Suprapubic skin (tissue), 4 donors: ENCODE results near the gene KCNC2. TPM values are rescaled to one million over a fixed set of nuclear protein-coding genes. Genes with fewer than 3 reads are reported as not detected.

Source experiments
- DNase-seq, 2 donors: peaks; one replicate each; pipeline ENCODE4 v3.0.0-alpha.2; 2019; ENCODE audit warnings: low spot score in 2 of 2
- H3K27ac ChIP-seq: fragments of 200-600 bp; sonication (generic); one replicate; pipeline ENCODE4 v1.5.1; 2019
- H3K27me3 ChIP-seq: fragments of 200-600 bp; sonication (generic); one replicate; pipeline ENCODE4 v1.5.1; 2019
- H3K36me3 ChIP-seq: fragments of 200-600 bp; sonication (generic); one replicate; pipeline ENCODE4 v1.5.1; 2019
- H3K4me1 ChIP-seq: fragments of 200-600 bp; sonication (generic); one replicate; pipeline ENCODE4 v1.5.1; 2019
- H3K4me3 ChIP-seq: fragments of 200-600 bp; sonication (generic); one replicate; pipeline ENCODE4 v1.5.1; 2019; ENCODE audit warnings: mild to moderate bottlenecking
- H3K9me3 ChIP-seq: fragments of 200-600 bp; sonication (generic); one replicate; pipeline ENCODE4 v1.5.1; 2019
- EP300 ChIP-seq: sonication (generic); formaldehyde crosslinking; IDR thresholded peaks from one replicate; pipeline ENCODE4 v1.6.1; 2017; ENCODE audit warnings: antibody characterized with exemption
- POLR2A ChIP-seq, 2 donors: fragments of 450-650 bp; IDR thresholded peaks; one replicate each; pipeline ENCODE4 v1.6.1; 2017; ENCODE audit warnings: antibody characterized with exemption in 2 of 2, mild to moderate bottlenecking in 2 of 2, moderate library complexity in 2 of 2
- POLR2AphosphoS5 ChIP-seq, 3 donors: sonication (generic); formaldehyde crosslinking; IDR thresholded peaks; one replicate each; pipeline ENCODE4 v1.6.1; 2017; ENCODE audit warnings: antibody characterized with exemption in 3 of 3
- WGBS: methylation state at CpG from one replicate; pipeline ENCODE4 v1.1.5; 2018; 5-methylcytosine and 5-hydroxymethylcytosine counted together
- total RNA-seq, 4 donors: library from RNA; depleted of rRNA; stranded (reverse); fragments of >200 nt; gene quantifications; one replicate each; pipeline ENCODE4 v1.1.0, GENCODE V29; 2016
- TF ChIP-seq, protein P1 (sequence below), 2 donors: fragments of 200-600 bp in 1 of 2; fragments of 450-650 bp in 1 of 2; sonication (generic) in 1 of 2; IDR thresholded peaks; one replicate each; pipeline ENCODE4 v1.5.1; 2016 to 2019; ENCODE audit warnings: antibody characterized with exemption in 2 of 2, mild to moderate bottlenecking in 1 of 2, moderate library complexity in 1 of 2

The KCNC2 gene
- total RNA-seq, 4 donors from 2014 or later = 0.21 TPM; not detected in 3

DNA sequence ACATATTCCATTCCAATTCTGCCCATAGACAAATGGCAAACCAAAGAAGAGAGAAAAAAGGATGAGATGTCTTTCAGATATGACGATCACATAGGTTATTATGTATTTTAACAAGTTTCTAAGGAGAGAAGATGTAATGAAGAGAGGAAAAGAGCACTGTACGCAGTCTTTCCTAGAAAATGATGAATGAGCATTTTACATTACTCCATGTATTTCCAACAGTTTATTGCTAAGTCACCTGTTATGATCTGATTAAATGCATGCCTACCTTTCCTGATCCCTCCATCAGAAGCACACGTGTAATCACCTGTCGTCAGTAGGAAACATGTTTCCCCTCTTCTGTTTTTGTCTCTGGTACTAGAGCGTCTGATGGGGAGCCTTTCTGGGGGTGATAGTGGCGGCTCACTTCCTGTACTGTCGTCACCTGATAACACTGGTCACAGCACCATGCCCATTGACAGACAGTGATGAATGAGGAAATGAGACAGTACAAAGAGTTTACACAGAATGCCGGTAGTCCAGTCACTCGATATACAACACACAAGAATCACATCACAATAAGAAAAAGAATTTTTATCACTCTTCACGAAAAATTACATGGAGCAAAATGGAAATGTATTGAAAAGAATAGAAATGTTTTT is 161.6 kb downstream of the KCNC2 start:
- TF ChIP-seq EP300 (no peak), POLR2A (IDR thresholded peaks at IDR 0.05) (no peak), POLR2AphosphoS5 (IDR thresholded peaks at IDR 0.05) (no peak)
- TF ChIP-seq, protein P1, sequence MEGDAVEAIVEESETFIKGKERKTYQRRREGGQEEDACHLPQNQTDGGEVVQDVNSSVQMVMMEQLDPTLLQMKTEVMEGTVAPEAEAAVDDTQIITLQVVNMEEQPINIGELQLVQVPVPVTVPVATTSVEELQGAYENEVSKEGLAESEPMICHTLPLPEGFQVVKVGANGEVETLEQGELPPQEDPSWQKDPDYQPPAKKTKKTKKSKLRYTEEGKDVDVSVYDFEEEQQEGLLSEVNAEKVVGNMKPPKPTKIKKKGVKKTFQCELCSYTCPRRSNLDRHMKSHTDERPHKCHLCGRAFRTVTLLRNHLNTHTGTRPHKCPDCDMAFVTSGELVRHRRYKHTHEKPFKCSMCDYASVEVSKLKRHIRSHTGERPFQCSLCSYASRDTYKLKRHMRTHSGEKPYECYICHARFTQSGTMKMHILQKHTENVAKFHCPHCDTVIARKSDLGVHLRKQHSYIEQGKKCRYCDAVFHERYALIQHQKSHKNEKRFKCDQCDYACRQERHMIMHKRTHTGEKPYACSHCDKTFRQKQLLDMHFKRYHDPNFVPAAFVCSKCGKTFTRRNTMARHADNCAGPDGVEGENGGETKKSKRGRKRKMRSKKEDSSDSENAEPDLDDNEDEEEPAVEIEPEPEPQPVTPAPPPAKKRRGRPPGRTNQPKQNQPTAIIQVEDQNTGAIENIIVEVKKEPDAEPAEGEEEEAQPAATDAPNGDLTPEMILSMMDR (IDR thresholded peaks at IDR 0.05) = no peak
- DNase-seq = no peak
- H3K27me3 ChIP-seq = no peaks in the 10 kb centered on the region
- H3K4me1 ChIP-seq = no peaks in the 10 kb centered on the region
- WGBS = 70% methylated on average over 10 of the region's 10 CpGs
- H3K4me3 ChIP-seq = no peak overlapping the region
- no peak overlapping the region for H3K27ac ChIP-seq
- no peaks in the 10 kb centered on the region for H3K9me3 ChIP-seq
- no peaks in the 10 kb centered on the region for H3K36me3 ChIP-seq

DNA sequence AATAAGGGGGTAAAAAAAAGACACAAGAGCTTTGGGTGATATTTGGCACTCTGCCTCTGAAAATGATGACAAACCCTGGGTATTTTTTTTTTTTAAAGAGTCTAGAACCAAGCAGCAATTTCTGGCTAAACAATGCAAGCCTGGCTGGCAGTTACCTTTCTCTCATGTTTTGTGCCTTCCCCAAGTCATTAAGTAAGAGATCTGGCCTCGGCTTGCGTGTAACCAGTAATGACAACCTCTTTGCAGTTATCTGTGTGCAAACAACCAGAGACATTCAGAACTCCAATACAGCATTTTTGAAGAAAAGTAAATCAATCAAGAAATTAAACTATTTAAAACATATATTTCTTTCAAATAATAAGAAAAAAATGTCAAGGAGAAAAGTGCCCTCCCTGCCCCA is 167.5 kb downstream of the KCNC2 start:
- no peak overlapping the region for H3K27ac ChIP-seq
- H3K36me3 ChIP-seq = no peaks in the 10 kb centered on the region
- TF ChIP-seq, protein P1 (IDR thresholded peaks at IDR 0.05) = no peak
- no peak for TF ChIP-seq POLR2AphosphoS5 (IDR thresholded peaks at IDR 0.05)
- no peak for TF ChIP-seq EP300
- TF ChIP-seq POLR2A (IDR thresholded peaks at IDR 0.05) = no peak
- DNase-seq = no peak
- no peak overlapping the region for H3K4me3 ChIP-seq
- no peaks in the 10 kb centered on the region for H3K4me1 ChIP-seq
- 88% methylated on average over 2 of the region's 2 CpGs for WGBS
- H3K27me3 ChIP-seq = no peaks in the 10 kb centered on the region
- no peaks in the 10 kb centered on the region for H3K9me3 ChIP-seq

DNA sequence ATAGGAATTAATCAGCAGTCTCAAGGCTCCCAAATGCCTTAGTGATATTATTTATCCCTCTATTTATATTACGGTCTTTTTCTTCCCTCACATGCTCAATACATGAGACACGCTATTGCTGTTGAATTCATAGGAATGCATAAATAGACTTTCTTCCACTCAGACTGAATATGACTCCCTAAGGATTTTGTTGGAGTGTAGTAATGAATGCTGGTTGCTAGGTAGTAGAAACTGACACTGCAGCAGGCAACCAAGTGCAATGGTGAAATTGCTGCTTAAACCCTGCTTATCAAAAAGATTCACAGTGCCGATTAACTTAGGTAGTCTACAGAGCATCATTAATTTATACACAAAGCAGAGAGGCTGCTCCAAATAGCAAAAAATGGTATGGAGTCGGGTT is 168.2 kb downstream of the KCNC2 start:
- no peaks in the 10 kb centered on the region for H3K36me3 ChIP-seq
- 80% methylated on average over 4 of the region's 4 CpGs for WGBS

DNA sequence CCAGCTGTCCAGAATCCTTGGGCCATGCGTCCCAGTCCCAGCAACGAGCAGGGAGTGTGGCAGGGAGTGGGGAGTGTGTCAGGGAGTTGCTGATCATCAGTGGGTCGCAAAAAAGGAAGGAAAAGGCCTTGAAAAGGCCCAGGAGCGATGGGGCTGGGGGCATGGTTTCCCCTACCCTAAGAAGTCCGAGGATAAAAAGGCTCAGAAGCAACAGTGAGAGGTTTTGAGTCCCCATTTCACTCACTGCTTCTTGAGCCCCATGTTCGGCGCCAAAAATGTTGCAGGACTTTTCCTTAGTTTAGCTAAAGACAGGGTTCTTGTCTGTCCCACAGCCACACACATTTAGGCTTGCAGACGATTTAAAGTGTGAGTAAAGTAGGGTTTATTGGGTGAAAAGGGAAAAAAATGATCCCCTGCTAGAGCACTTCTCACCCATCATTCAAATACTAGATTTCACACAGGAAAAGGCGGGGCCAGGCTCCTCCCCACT is 189.5 kb downstream of the KCNC2 start:
- H3K27me3 ChIP-seq = no peaks in the 10 kb centered on the region
- H3K9me3 ChIP-seq = peaks cover 33% of the 10 kb centered on the region
- no peaks in the 10 kb centered on the region for H3K4me1 ChIP-seq
- TF ChIP-seq POLR2AphosphoS5 (IDR thresholded peaks at IDR 0.05) (no peak), EP300 (no peak)
- TF ChIP-seq, protein P1 (IDR thresholded peaks at IDR 0.05) = no peak
- H3K4me3 ChIP-seq = no peak overlapping the region
- 81% methylated on average over 9 of the region's 9 CpGs for WGBS
- no peak for DNase-seq
- no peaks in the 10 kb centered on the region for H3K36me3 ChIP-seq
- no peak overlapping the region for H3K27ac ChIP-seq

More for the DNA sequence above, 168.2 kb downstream of the KCNC2 start:
- Histone ChIP-seq H3K27ac (no peak overlapping the region), H3K4me1 (no peaks in the 10 kb centered on the region), H3K27me3 (no peaks in the 10 kb centered on the region), H3K9me3 (no peaks in the 10 kb centered on the region), H3K4me3 (no peak overlapping the region)
- no peak for DNase-seq
- TF ChIP-seq POLR2A (IDR thresholded peaks at IDR 0.05) = no peak
- no peak for TF ChIP-seq EP300
- TF ChIP-seq, protein P1 (IDR thresholded peaks at IDR 0.05) = no peak
- TF ChIP-seq POLR2AphosphoS5 (IDR thresholded peaks at IDR 0.05) = no peak

DNA sequence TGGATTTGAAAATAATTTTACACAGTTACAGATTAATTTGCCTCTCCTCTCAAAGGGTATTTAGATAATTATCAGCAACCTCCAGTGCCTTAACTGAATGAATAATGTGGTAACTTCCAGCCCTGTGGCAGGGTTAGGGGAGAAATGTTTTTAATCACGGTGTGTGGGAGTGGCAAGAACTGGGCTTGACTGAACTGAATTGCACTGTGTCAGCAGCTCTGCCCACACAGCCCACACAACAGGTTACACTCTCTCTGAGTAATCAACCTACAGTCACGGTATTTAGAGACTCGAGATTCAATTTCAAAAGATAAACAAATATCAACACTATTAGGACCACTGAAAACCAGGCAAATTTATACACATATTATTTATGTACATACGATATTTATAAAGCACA is 198.5 kb downstream of the KCNC2 start:
- TF ChIP-seq, protein P1 (IDR thresholded peaks at IDR 0.05) = no peak
- TF ChIP-seq EP300 = no peak
- no peak for TF ChIP-seq POLR2A (IDR thresholded peaks at IDR 0.05)
- TF ChIP-seq POLR2AphosphoS5 (IDR thresholded peaks at IDR 0.05) = no peak
- DNase-seq = no peak
- no peaks in the 10 kb centered on the region for H3K36me3 ChIP-seq
- H3K27ac ChIP-seq = no peak overlapping the region
- no peaks in the 10 kb centered on the region for H3K27me3 ChIP-seq
- 53% methylated on average over 4 of the region's 4 CpGs for WGBS
- H3K4me3 ChIP-seq = no peak overlapping the region
- no peaks in the 10 kb centered on the region for H3K9me3 ChIP-seq
- no peaks in the 10 kb centered on the region for H3K4me1 ChIP-seq
